Measurements from ENCODE around the gene ALPK3. TPM values are rescaled to one million over a fixed set of nuclear protein-coding genes. Genes with fewer than 3 reads are reported as not detected.

The ALPK3 gene
- total and polyA plus RNA-seq, 2 experiments from 2014 or later, result 3.7 to 29.7 TPM

GRCh38 chr15:84872009-84872910 lies 55.1 kb downstream of the ALPK3 start (continued):
- TF ChIP-seq ZNF462 (CRISPR knock-in tag; IDR thresholded peaks at IDR 0.05) (no peak), EZH2 (IDR thresholded peaks at IDR 0.05; ENCODE audit: low read depth, unreplicated experiment) (no peak), ETS1 (IDR thresholded peaks at IDR 0.05) (no peak)

GRCh38 chr15:84873997-84874396 lies 56.8 kb downstream of the ALPK3 start:
- no peak overlapping the region for H2AFZ ChIP-seq
- no peaks in the 10 kb centered on the region for H3K27me3 ChIP-seq (ENCODE audit: insufficient read depth)
- Mint-ChIP-seq H3K9me3 (no peaks in the 10 kb centered on the region), H3K27ac (no peak overlapping the region), H3K36me3 (ENCODE audit: low read depth) (no peaks in the 10 kb centered on the region; the same call in 2 of the 3 replicates), H3K4me1 (peaks cover 8% of the 10 kb centered on the region; the same call in 2 of the 3 replicates), H3K4me3 (no peak overlapping the region), H3K27me3 (ENCODE audit: insufficient read depth, low read depth, poor library complexity) (no peaks in the 10 kb centered on the region)
- no peaks in the 10 kb centered on the region; the same call in 1 of the 2 replicates for H3K4me1 ChIP-seq (ENCODE audit: insufficient read depth)
- H3F3A ChIP-seq (replicated peaks; ENCODE audit: low read depth), result peaks cover 7% of the 10 kb centered on the region; the same call in 1 of the 2 replicates
- no peak overlapping the region for H3K4me2 ChIP-seq
- H4K20me1 ChIP-seq (replicated peaks; ENCODE audit: insufficient read depth), result no peaks in the 10 kb centered on the region; the same call in 1 of the 2 replicates
- H3K79me2 ChIP-seq (replicated peaks; ENCODE audit: insufficient read depth), result no peaks in the 10 kb centered on the region
- ATAC-seq, result no peak
- no peaks in the 10 kb centered on the region for H3K9me2 ChIP-seq (ENCODE audit: insufficient read depth)
- H3K27ac ChIP-seq (ENCODE audit: low read depth), result no peak overlapping the region
- H3K4me3 ChIP-seq, result no peak overlapping the region
- no peaks in the 10 kb centered on the region for H3K36me3 ChIP-seq (ENCODE audit: insufficient read depth)
- no peak for DNase-seq (ENCODE audit: low spot score)
- TF ChIP-seq STAT1 (IDR thresholded peaks at IDR 0.05; ENCODE audit: unreplicated experiment), result no peak
- no peak for TF ChIP-seq ZNF462 (CRISPR knock-in tag; IDR thresholded peaks at IDR 0.05)

Data from GM23338 (cell line).